GM19035 (cell line): ENCODE measurements around the gene LEKR1.
"Not testable (repeated sequence)": the region's sequence is repeated elsewhere in the genome, so short reads cannot be mapped to it uniquely, and the experiment has no call there.

Experiments used
- ATAC-seq: cut with Tn5 transposase; IDR thresholded peaks from one replicate; pipeline ENCODE4 v1.9.1; 2021; ENCODE audit not compliant: unreplicated experiment

The LEKR1 gene

DNA sequence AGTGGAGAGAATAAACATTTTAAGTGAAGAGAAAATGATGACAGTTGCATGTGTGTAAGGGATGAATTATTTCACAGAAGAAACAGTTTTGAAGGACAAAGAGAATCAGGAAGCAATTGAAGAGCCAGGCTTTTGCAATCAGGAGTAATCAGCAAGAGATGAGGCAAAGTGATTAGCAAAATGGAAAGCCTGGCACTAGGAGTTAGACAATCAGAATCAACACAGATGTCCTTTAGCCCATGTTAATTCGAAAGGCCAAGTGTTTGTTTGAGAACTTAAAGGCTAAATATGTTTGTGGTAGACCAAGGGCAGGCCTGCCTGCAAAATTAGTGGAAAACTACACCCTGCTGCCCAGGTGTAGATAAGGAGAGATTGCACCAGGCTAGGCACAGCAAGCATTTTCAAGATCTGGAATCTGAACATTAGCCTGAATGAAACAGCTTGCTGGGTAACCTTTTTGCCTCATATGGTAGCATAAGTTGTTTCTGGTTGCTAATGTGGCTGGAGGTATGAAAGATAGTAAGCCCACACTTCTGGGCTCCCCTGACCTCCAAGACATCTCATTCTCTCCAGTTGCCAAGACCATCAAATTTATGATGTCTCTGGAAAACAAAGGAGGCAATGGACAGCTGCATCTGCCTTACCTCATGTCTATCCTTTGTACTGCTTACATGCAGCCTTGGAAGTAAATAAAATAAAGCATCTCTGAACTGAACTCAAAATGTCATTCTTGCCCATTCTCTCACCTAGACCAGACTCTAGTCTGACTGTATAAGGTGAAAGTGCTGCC, 22.0 kb upstream of the LEKR1 start:
- ATAC-seq: no peak

DNA sequence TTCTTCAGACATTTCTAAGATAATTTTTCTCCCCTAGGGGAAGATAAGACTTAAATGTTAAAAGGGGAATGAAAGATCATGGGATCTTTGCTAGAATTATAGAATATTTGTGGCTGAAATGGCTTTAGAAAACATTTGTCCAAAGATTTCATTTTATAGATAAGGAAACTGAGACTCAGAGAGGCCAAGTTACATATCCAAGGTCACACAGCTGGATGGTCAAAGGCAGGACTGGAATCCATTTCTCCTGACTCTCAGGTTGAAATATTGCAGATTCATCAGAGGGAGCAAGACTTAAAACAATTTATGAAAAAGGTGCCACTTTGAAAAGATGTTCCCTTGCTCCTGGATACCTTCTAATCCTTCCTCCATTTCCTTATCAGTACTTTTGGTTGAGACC, 19.5 kb upstream of the LEKR1 start:
- no peak for ATAC-seq

DNA sequence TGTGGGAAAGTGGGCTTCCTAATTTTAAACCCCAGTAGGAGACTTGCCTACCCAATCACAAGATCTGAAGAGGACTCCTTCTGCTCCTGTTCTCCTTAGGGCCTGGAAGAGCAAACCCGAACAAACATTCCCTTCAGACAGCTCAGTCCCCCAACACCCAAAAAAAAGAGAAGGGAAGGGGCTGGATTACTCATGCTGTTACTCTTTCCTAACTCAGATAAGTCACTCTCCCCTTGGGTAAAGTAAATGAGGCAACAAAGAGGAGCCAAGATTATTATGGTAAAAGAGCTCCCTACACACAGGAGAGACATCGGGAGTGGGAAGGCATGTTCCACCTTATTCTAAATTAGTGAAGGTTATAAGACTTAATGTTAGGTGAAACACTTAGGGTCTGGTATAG, 18.1 kb upstream of the LEKR1 start:
- no peak for ATAC-seq

DNA sequence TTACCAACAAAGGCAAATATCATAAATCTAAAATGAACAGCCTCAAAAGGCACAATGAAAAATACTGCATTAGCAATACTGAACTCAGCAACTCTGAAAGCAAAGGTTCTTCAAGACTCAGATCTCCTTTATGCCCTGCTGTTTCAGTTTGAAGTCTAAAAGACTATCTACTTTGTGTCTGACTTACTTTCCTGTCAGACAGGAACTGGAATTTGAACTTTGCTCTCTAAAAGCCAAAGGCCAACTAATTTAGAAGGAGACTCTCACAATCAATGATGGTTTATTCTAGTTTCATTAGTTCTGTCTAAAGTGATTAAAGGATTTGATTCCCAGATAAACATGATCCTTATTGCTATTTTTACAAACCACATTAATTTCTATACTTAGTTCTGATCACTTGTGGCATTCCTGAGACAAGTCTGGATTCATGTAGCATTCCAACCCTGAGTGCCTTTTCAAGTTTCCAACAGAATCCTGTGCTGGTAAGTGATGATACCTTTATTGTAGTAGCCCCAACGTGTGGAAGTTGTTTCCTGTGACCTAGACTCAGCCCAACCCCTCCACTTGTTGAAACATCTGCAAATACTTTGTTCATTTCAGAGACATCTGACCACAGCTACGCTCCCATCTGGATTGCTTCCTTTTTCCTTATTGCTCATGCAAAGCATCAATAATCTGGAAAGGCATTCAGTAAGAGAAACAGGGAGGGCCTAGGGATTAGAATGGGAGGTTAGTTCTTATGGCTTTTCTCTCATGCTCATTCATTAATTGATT, 14.9 kb upstream of the LEKR1 start:
- ATAC-seq: no peak

DNA sequence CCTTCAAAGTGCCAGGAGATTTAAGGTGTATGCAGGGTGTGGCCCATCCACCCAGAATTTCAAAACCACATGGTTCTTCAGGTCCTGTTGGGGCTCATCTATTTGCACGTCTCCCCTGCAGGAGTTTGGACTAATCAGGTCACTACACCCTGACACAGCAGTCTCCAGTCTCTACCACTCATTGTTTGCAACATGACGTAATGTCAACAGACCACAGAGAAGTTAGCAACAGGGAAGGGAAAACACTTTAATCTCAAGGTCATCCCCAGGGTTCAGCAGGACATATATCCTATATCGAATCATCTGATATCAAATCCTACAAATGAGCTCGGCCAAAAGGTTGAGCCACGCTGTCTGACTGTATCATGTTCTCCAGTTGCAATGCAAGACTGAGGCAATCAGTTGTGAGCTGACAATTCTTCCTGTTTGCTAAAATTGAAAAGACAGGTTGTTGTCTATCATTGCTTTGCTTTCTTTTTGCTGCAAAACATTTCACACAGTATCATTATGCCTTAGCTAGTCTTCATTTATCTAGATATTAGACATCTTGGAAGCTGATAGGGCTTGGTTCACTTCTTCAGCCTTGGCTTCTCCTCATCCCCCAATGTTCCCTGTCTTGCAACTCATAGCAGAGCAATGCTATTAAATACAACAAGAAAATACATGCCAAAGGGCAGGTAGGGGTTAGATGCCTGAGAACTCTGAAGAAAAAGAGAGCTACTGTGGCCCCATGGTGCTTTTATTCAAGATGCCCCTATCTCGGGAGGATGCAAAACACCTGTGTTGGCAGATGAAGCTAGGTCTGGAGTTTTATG, 13.4 kb upstream of the LEKR1 start:
- ATAC-seq: no peak

DNA sequence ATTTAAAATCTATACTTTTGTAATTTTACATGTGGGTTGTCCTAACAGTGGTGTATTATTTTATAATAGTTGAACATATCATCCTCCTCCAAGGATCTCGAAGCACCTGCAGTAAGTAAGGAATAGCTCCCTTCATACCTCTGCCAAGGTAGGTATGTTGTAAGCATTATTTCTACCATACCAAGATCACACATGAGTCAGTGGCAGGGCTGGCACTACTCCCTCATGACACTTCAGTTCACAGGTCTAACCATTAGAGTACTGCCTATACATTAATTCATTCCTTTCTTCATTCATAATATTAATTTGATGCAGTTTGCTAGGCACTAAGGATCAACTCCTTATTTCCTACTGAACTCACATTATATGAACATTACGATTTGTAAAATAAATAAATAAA, 11.9 kb upstream of the LEKR1 start:
- ATAC-seq: no peak

DNA sequence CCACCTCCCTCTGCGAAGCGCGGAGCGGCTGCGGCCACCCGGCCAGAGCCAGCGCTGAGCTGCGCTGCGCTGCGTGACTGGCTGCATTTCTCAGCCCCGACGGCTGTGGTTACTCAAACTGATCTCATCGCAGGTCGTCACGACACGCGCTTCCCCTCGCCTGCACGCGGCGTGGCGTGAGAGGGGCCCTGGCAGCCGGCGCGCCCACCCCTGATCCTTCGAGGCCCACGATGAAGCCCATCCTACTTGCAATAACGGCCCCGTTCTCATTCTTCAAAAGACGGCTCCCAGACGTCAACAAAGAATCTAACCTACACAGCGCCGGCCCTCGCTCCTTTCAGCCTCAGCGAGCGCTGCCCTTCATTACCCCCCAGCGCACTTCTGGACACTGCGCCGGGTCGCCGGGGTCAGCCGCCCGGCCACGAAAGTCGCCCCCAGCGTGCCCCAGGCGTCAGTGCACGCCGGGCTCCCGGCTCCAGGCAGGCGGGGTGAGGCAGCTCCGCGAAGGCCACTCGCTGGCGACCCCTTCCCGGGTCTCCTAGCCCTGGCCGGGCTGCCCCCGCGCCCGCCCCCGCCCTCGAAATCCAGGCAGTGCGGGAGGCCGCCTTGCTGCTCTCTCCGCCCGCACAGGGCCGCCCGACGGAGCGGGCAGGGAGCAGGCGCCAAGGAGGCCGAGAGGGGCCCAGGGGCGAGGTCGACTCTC, 9.9 kb upstream of the LEKR1 start:
- peak; percentile 30 for ATAC-seq

DNA sequence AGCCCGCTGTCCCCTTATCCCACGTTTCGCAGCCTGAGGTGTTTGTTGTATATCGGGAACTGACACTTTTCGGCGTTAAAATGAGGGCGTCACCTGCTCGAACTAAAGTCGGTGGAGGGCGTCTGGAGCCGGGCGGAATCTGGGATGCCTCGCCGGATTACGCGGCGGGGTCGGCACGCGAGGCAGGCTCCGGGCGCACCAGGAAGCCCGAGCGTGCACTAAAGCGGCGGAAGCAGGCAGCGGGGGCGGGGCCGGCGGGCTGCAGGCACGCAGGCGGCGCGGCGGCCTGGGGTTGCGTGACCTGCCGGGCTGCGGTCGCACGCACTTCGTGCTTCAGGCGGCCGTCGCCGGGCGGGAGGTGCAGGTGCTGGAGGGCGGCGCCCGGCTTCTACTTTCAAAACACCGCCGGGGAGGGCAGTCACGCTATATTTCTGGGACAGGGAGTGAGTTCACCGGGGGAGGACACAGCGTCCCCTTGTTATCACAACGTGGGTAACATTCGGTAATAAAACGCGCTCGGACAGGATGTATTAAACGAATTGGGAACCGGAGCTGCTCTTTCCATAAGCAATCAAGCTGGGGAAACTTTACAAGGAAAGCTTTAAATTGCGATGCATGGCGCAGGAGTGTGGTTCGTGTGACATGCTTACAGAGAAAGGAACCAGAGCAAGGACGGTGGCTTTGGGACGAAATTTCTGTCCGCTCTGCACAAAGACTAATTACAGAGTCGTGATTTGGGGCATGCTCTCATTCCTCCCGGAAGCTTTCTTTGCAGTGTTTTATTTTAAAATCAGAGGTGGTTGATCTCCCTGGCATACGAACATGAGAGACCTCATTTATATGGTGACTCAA, 9.1 kb upstream of the LEKR1 start:
- peak; percentile 73 for ATAC-seq

DNA sequence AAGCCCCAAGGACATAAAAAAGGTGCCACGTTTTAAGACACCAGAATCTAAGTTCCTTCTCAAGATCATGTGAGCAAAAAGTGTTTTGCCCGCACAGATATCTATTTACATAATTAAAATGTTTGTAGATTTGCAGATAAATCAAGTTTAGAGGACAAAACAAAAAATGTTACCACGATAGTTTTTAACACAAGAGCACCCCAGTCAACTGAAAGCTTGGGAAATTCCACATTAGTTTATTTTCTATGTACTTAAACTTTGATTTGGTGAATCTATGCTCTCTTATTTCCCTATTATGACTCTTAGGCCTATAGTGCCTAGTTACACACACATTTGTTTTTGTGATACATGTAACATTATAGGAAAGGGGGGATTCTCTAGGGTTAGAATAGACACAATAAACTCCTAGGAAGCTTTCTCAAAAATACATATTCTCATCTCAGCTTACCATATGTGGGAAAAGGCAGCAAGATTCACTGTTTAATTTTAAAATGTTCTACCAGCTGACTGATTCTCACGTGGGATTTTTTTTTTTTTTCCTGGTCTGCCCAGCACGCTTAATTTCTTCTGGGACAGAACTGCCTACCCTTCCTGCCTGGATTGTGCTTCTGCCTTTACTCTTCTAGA, 8.4 kb upstream of the LEKR1 start:
- ATAC-seq: no peak

DNA sequence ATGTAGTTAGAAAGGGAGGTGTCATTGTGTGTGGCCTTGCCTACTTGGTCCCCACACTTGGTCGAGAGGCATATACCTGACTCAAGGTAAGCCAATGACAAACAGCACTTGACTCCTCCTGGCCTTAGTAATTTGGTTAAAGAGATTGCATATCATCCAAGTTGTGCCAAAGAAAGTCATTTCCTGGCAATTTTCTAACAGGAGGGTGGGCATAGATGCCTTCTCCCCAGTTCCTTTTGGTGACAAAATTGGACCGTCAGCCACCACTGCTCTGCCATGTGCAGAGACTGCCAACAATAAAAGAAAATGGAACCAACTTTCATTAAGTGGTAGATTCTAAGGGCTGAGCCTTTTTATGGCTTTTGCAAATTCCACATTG, 7.9 kb upstream of the LEKR1 start:
- no peak for ATAC-seq

DNA sequence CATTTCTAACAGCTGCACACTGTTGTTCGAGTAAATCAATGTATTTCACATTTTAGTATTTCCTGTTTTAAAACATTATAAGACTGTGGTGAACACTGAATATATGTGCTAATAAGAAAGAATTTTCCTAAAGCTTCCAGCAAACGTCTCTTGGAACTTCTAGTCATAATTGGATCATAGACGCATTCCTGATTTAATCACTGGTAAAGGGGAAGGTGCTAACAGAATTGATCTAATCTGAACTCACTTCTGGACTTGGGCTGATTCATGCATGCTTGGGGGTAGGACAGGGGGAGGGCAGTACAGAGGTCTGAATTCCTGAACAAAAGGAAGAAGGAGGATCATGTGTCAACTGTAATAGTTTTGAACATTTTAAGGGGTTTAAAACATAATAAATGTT, 7.3 kb upstream of the LEKR1 start:
- ATAC-seq: no peak

DNA sequence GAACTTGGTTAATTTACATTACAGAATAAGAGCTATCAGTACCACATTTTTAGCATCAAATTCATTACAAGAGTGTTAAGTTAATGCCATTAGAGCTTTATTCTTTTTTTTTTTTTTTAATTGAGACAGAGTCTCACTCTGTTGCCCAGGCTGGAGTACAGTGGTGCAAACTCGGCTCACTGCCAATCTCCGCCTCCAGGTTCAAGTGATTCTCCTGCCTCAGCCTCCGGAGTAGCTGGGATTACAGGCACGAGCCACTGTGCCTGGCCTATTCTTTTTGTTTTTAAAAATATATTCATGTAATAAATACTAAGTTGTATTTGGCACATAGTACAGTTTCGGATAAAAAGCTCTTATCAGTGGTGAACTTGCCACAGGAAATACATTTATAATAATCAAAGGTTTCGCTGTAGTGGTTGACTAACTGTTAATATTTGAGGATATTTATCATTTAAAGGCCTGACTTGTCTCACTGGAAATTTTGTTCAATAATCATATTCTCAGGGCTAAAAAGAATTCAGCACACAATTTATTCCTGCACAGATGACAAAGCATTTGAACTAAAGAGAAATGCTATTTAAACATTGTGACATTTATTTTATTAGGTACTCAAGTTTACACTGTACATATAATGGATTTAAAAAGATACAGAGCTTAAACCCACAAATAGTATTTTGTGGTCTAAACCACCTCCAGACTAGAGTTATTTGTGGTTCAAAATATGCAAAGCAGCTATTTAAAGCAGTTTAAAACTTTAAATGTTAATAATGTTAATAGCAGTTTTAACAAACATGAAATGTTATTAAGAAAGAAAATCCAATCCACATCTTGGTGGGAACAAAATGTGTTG, 6.1 kb upstream of the LEKR1 start:
- no peak for ATAC-seq

DNA sequence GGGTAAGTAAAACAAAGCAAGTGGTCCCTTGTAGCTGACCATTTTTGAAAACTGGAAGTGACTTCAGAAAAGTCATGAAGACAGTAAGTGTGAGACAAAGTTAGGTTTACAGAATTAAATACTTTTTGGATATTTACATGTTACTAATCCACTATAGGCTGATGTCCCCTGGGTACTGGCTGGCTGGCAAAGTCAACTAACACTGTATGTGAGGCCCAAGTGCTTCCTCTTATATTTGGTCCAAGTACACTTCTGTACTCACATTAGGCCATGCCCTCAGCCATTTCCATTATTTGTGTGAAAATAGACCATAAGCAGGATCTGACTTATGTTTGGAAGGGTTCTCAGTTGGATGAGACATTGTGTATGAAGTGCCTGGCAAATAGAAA, 5.5 kb upstream of the LEKR1 start:
- no peak for ATAC-seq

DNA sequence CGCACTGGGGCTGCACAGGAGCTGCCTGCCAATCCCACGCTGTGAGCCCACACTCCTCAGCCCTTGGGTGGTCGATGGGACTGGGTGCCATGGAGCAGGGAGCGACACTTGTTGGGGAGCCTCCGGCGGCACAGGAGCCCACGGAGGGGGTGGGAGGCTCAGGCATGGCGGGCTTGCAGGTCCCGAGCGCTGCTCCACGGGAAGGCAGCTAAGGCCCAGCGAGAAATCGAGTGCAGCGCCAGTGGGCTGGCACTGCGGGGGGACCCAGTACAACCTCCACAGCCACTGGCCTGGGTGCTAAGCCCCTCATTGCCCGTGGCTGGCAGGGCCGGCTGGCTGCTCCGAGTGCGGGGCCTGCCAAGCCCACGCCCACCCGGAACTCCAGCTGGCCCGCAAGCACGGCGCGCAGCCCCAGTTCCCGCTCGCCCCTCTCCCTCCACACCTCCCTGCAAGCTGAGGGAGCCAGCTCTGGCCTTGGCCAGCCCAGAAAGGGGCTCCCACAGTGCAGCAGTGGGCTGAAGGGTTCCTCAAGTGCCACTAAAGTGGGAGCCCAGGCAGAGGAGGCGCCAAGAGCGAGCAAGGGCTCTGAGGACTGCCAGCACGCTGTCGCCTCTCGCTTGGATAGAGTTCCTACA, 3.4 kb upstream of the LEKR1 start:
- not testable (repeated sequence) for ATAC-seq

DNA sequence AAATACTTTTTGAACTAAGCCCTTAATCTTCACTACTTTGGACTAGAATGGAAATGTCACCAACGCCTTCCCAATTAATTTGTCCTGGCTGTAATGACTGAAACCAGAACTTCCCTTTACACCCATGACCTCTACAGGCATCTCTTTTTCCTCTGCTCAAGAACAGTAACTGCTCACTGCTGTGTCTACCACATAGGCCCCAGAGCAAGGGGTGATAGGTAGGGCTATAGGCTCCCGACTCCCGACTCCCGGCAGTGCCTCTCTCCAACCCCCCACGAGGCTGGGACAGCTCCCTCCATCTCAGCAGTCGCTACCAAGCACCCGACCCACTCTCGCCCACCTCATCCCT, 384 bp upstream of the LEKR1 start:
- peak; percentile 53 for ATAC-seq

DNA sequence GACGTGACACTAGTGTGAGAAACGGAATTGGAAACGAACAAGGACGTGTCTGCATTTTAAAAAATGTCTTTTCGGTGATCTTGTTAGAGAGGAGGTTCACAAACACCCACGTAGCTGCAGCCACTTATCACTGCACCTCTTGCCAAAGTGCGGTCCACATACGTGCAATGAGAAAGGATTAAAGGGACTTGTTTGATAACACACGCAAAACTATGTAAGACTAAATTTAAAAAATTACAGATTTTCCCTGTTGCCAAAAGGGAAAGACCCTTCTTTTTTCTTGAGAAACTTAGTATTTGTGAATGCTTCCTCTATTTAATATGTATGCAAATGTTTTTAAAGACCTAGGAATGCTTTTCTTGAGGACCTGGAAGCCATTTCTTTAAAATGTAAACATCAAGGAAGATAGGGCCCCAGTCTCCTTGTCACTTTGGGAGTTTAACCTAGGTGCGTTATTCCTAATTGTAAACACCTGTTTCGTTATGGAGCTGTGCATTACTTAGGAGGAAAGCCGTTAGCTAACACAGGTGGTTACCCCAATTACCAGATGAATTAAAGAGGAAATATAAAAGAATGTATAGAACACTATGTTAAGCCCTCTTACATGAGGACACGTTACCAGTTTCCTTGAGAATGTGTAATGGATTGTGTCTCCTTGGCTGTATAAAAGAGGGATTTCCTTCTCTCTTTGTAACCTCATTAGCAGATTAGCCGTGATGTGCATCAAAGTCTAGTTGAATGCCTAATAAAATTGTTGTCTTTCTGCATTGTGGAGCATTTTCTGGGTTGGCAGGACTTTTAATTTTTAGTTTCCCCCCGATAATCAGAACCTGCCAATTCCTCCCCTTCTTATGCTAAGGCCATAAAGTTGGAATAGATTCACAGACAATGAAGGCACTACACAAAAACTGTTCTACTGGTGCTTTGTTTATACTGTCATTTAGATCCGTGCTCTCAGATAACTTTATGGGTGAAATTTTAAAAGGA, 1.0 kb downstream of the LEKR1 start:
- no peak for ATAC-seq

DNA sequence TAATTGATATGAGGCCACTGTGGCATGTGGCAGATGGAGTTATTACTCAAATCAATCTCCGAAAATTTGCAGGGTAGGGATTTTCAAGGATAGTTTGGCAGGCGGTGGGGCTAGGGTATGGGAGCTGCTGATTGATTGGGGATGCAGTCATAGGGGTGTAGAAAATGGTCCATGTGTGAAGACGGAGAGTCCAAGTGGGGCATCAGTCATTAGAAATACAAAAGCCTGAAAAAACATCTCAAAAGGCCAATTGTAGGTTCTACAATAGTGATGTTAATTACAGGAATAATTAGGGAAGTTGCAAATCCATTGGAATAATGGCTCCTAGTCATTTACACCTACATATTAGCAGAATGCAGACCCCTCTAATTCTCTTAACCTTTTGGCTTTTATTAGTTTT, 4.9 kb downstream of the LEKR1 start:
- no peak for ATAC-seq
